ENCODE results near the gene DIP2B. TPM values are rescaled to one million over a fixed set of nuclear protein-coding genes. Genes with fewer than 3 reads are reported as not detected.

The DIP2B gene
- total and polyA plus RNA-seq, 12 donors, result 3.4 to 46.6 (median 25.0) TPM

DNA sequence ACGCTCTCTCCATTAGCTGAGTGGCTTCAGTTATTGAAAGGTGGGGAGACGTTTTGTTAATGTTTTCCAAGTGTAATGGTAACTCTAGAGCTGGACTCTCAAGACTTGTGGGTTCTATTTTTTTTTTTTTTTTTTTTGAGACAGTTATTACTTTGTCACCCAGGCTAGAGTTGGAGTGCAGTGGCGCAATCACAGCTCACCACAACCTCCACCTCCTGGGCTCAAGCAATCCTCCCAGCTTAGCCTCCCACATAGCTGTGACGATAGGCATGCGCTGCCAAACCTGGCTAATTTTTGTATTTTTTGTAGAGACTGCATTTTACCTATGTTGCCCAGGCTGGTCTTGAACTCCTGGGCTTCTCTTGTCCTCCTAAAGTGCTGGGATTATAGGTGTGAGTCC lies 285.3 kb downstream of the DIP2B start:
- intact Hi-C loops (cut with DNase I), result no loop called here
- Histone ChIP-seq H3K27ac (no peak overlapping the region), H3K27me3 (no peaks in the 10 kb centered on the region), H3K9me3 (replicated peaks in 1 of 3) (no peaks in the 10 kb centered on the region), H3K36me3 (replicated peaks in 1 of 2) (no peaks in the 10 kb centered on the region), H3K4me3 (no peak overlapping the region), H3K4me1 (replicated peaks in 1 of 2) (no peaks in the 10 kb centered on the region)
- 92 to 97% (median 94%) methylated on average over 5 of the region's 5 CpGs for WGBS, 4 donors
- no peak for DNase-seq
- no peak for TF ChIP-seq POLR2A (IDR thresholded peaks at IDR 0.05)
- TF ChIP-seq, protein P1, sequence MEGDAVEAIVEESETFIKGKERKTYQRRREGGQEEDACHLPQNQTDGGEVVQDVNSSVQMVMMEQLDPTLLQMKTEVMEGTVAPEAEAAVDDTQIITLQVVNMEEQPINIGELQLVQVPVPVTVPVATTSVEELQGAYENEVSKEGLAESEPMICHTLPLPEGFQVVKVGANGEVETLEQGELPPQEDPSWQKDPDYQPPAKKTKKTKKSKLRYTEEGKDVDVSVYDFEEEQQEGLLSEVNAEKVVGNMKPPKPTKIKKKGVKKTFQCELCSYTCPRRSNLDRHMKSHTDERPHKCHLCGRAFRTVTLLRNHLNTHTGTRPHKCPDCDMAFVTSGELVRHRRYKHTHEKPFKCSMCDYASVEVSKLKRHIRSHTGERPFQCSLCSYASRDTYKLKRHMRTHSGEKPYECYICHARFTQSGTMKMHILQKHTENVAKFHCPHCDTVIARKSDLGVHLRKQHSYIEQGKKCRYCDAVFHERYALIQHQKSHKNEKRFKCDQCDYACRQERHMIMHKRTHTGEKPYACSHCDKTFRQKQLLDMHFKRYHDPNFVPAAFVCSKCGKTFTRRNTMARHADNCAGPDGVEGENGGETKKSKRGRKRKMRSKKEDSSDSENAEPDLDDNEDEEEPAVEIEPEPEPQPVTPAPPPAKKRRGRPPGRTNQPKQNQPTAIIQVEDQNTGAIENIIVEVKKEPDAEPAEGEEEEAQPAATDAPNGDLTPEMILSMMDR (IDR thresholded peaks at IDR 0.05), result no peak

Small RNAs within 50 kb of the gene (small RNA-seq; reads per million reads assigned to genes)
- gene RF00019 (0 reads per million in 2 donors), gene RNU6-238P (0 reads per million in 2 donors), gene RNU6-769P (0 reads per million in 2 donors)

Other genes starting within 250 kb of the DIP2B start
- 100 to 1,000 TPM in 3 of 9 donors, 10 to 100 TPM in 6; 44.3 to 134 (median 92.8) TPM for gene LIMA1, start 221.5 kb upstream of the DIP2B start, total RNA-seq
- 10 to 100 TPM; 49.8 to 84.7 (median 61.0) TPM for gene LIMA1, start 221.5 kb upstream of the DIP2B start, polyA plus RNA-seq
- gene FAM186A, start 108.4 kb upstream of the DIP2B start, total RNA-seq, result not detected
- under 1 TPM in 2 of 3 donors, not detected in 1; 0.03 to 0.08 TPM for gene FAM186A, start 108.4 kb upstream of the DIP2B start, polyA plus RNA-seq
- 100 to 1,000 TPM in 1 of 9 donors, 10 to 100 TPM in 8; 34.4 to 111 (median 54.2) TPM for gene LARP4, start 104.1 kb upstream of the DIP2B start, total RNA-seq
- gene LARP4, start 104.1 kb upstream of the DIP2B start, polyA plus RNA-seq, result 10 to 100 TPM in 2 of 3 donors, 1 to 10 TPM in 1; 9.4 to 88.3 (median 10.8) TPM

Measured in adrenal gland (tissue), 12 donors.